ENCODE measurements around the gene HRH1.

The HRH1 gene

GRCh38 chr3:11287404-11287803 lies 133.1 kb downstream of the HRH1 start:
- no peak for DNase-seq

DNA sequence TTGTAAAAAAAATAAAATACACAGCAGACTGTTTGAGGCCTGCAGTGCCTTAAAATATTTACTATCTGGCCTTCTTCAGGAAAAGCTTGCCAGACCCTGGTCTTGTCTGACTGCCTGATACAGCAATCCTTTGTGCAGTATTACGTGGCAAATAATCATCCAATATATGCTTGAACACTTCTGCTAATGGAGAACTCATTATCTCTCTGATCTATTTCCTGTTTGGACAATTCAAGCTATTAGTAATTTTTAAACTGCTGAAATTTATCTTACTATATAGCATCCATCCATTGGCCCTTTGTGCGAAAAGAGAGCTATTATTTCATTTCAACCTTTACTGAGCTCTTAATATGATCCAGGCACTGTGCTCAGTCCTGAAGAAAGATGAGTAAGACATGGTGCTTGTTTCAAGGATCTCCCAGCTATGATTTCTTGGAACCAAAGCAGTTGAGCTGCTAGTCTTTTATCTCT lies 133.8 kb downstream of the HRH1 start:
- DNase-seq, result no peak

- no peak for DNase-seq
Observed at GRCh38 chr3:11288786-11289637, 134.7 kb downstream of the HRH1 start.

GRCh38 chr3:11289864-11290263 lies 135.6 kb downstream of the HRH1 start:
- DNase-seq, result no peak

DNA sequence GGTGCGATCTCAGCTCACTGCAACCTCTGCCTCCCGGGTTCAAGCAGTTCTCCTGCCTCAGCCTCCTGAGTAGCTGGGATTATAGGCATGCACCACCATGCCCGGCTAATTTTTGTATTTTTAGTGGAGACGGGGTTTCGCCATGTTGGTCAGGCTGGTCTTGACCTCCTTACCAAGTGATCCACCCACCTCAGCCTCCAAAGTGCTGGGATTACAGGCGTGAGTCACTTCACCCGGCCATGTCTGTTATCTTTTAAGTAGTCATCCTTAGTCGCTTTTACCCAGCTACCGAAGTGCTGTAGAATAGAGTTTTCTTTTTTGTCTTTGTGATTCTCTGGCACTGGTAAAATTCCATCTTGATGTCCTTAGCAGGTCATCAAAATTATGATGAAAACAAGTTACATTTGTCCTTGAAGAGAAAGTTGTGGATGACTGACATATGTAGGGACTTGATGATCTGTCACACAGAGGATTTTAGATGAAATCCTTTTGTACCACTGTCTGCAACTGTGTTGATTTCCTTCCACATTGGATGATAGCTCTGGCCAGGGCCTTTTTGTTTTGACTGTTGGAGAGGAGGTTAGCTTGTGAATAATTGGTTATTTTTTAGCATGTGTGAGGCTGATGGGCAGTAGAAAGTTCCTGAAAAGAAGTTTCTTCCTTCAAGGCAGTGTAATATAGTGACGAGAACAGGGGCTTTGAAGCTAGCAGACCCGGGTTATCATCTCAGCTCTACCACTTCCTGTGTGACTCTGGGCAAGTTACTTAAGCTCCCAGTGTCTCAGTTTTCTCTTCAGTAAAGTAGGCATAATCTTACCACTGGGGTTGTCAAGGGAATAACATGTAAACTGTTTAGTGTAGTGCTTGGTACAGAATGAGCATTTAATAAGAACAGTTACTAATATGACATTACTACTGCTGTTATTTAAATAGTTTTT lies 136.7 kb downstream of the HRH1 start:
- DNase-seq, result no peak

DNA sequence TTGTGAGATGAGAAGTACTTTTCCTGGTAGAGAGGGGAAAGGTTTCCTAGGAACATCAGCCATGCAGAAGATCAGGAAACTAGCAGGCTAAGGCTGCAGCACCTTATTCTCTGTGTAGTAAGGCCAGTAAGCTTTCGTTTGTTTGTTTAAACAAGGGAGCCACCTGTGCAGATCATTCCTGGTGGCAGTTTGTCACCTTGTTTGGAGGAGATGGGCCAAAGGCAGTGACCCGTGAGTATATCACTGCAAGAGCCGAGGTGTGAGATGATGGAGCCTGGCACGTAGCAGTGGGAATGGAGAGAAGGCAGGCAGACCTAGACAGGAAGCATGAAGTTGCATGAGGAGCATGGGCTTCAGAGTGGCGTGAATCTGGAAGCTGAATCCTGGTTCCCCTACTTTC lies 137.5 kb downstream of the HRH1 start:
- DNase-seq, result no peak

DNA sequence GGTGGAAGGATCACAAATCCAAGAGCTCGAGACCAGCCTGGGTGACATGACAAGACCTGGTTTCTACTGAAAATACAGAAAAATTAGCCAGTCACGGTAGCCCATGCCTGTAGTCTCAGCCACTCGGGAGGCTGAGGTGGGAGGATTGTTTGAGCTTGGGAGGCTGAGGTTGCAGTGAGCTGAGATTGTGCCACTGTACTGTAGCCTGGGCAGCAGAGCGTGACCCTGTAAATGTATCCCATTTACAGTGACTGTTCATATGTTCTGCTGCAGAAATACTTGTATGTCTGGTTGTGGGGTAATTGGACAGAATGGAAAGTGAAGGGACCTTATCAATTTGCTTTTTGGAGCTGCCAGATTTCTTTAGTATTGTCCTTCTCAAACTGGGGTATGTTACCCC lies 142.8 kb downstream of the HRH1 start:
- DNase-seq, result no peak

DNA sequence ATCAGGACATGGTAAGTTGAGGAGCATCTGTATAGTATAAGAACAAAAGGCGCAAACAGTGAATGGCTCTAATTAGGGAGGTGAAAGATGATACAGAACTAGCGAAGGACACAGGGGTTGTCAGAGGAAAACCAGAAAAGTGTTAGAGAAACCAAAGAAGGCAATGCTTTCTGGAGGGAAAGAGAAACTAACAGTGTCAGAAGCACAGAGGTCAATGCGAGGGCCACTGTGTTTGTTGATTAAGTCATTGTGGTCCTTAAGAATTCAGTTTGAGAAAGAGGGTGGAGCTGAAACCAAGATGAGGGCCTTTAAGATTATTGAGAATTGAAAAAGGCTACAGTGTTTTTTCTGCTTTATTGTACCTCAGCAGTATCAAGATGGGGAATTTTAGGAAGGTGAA lies 146.7 kb downstream of the HRH1 start:
- no peak for DNase-seq

DNA sequence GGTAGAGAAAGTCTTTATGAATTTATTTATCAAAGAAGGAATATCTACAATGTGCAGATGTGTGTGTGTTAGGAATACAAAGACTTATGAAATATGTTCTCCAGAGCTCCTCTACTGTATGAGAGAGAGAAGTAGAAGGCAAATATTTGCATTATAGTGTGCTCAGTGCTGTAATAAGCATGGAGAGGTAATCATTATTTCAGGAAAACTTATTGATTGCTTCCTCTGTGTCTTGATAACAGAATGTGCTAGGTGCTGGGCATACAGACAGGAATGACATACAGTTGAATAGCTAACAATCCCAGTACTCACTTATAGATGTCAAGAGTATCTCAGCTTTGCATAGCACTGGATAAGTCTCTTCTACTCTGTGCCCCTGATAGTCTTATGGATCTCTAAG lies 148.2 kb downstream of the HRH1 start:
- DNase-seq, result no peak

- DNase-seq, result no peak
Observed at GRCh38 chr3:11304175-11304574, 149.9 kb downstream of the HRH1 start.

DNA sequence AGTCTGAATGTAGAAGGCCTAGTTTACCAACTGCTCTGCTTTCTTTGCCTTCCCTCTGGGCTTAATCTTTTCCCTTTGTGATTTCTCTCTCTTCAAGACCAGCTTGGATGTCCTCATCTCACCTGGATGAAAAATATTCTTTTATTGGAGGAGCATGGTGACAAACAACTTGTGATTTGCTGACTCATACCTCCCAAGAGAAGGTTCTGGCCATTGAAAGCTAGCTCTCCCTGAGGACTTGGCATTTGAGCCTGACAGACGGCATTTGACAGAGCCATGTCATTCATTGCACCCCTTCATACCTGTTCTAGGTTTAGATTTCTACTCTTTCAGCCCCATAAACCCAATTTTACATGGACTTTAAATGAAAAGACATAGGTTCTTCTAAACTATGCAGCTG lies 151.2 kb downstream of the HRH1 start:
- no peak for DNase-seq

DNA sequence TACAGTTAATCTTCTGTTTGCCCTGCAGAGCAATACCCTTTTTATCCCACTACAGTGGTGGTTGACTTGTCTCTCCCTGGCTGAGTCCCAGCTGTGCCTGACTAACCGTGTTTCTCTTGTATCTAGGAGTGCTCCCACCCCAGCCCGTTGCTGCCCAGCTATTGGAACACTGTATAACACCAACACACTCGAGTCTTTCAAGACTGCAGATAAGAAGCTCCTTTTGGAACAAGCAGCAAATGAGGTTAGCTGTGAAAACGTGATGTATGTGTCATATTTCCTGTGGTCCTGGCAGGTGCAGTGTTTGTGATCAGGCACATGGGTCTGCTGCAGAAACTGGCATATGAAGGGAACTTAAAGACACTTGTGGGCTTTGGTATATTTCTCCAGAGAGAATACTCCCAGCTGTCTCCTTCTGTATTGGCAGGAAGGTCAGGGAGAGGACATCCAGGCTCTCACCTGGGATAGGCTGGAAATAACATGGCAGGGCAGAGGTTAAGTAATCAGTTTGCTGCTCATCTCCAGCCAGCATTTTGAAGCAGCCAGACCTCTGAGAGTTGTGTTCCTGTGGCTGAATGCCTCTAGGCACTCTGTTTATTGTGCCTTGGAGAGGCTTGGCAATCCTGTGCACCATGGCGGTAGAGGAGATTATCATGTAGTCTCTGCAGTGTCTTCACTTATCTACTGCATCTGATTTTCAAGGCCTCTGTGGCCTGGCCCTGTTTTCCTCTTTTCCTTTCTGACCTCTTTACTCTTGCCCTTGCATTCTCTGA lies 152.7 kb downstream of the HRH1 start:
- DNase-seq, result no peak

DNA sequence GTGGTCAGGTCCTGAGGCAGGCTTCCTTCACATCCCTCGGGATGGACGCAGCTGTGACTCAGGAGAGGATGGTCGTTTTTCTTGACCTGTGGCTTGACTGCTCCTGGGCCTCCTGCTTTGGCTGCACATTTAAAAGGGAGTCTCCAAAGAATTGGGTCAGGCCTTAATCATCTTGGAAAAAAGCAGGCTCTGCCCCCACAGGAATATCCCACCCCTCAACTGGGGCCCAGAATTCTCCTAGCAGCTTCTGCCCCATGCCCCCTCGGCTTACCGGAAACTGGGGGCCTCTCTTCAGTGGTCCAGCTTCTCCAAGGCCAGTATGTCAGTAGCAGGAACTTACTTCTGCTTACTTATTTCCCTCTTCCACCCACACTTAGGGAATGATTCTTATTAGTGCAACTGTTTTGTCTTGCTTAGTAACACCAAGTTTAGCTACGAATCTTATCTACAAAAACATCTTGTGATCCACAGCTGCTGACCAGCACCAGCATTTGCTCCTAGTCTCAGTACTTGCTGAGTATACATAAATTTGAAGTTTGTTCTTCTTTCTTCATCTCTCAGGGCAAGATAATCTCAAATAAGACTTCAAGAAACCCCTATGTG lies 153.6 kb downstream of the HRH1 start:
- no peak for DNase-seq

- no peak for DNase-seq
Observed at GRCh38 chr3:11310258-11310657, 156.0 kb downstream of the HRH1 start.

DNA sequence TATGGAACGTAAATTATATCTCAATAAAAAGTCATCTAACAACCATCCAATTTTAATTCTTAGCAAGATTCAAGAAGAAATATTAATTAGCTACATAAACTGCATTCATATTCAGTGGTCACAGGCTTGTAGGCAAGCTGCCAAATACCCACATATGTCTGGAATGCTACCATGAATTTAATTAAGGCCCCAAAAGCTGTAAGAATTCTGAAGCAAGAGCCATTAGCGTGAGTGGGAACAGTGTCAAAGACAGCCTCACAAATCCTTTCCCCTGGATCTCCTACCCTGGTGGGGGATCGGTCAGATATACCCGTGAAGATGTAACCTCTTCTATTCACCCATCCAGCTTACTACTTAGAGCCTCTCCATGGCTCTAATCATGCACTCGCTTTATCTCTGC lies 157.9 kb downstream of the HRH1 start:
- DNase-seq, result no peak

Data from retina (tissue), 1 donor.